Keratinocyte (primary cell): ENCODE data around the gene CTXND1. TPM values are rescaled to one million over a fixed set of nuclear protein-coding genes. Genes with fewer than 3 reads are reported as not detected.

ENCODE experiments used
- DNase-seq: peaks from one replicate; pipeline ENCODE4 v3.0.0-alpha.2; 2011; ENCODE audit warnings: low read depth, missing footprints, low spot score
- FAIRE-seq: peaks from 2 replicates; lab custom pipeline; 2011; peaks lifted over from hg19 to GRCh38; lab: Jason Lieb, UNC
- H2AFZ ChIP-seq: 2 replicates; pipeline ENCODE4 v1.6.0; 2012; ENCODE audit warnings: low read length, control low read depth, inconsistent platforms; ENCODE audit not compliant: control insufficient read depth
- H3K27ac ChIP-seq: 2 replicates; pipeline ENCODE4 v1.5.1; 2011; ENCODE audit warnings: low read length; ENCODE audit not compliant: control insufficient read depth, insufficient read depth
- H3K27me3 ChIP-seq: 3 replicates; pipeline ENCODE4 v1.6.0; 2011; ENCODE audit warnings: low read length; ENCODE audit not compliant: control insufficient read depth, insufficient read depth; ENCODE audit errors: extremely low read depth
- H3K36me3 ChIP-seq, 2 experiments: 2 replicates in 1 of 2; 3 replicates in 1 of 2; pipeline ENCODE4 v1.5.1; 2011; ENCODE audit warnings: low read length in 2 of 2, mild to moderate bottlenecking in 1 of 2; ENCODE audit not compliant: control insufficient read depth in 2 of 2, insufficient read depth in 2 of 2; ENCODE audit errors: extremely low read depth in 1 of 2
- H3K4me1 ChIP-seq: 3 replicates; pipeline ENCODE4 v1.5.1; 2011; ENCODE audit warnings: low read length; ENCODE audit not compliant: control insufficient read depth, insufficient read depth; ENCODE audit errors: extremely low read depth
- H3K4me2 ChIP-seq: 3 replicates; pipeline ENCODE4 v1.6.0; 2011; ENCODE audit warnings: low read depth, low read length; ENCODE audit not compliant: control insufficient read depth, insufficient read depth; ENCODE audit errors: extremely low read depth
- H3K4me3 ChIP-seq, 3 experiments: fragments of 200-600 bp in 1 of 3; sonication (generic) in 1 of 3; 2 replicates in 2 of 3; 3 replicates in 1 of 3; pipeline ENCODE4 v1.5.1; 2011 to 2016; ENCODE audit warnings: low read length in 3 of 3, mild to moderate bottlenecking in 3 of 3, control low read depth in 2 of 3, inconsistent platforms in 1 of 3, low read depth in 1 of 3, mixed read lengths in 1 of 3, mixed run types in 1 of 3, moderate library complexity in 1 of 3; ENCODE audit not compliant: control insufficient read depth in 2 of 3, insufficient read depth in 2 of 3; ENCODE audit errors: extremely low read depth in 1 of 3
- H3K79me2 ChIP-seq: 2 replicates; pipeline ENCODE4 v1.6.0; 2012; ENCODE audit warnings: low read length; ENCODE audit not compliant: control insufficient read depth, insufficient read depth
- H3K9ac ChIP-seq: 3 replicates; pipeline ENCODE4 v1.6.0; 2011; ENCODE audit warnings: low read length; ENCODE audit not compliant: control insufficient read depth, insufficient read depth; ENCODE audit errors: extremely low read depth
- H3K9me1 ChIP-seq: 3 replicates; pipeline ENCODE4 v1.6.0; 2011; ENCODE audit warnings: low read length; ENCODE audit not compliant: control insufficient read depth, insufficient read depth; ENCODE audit errors: extremely low read depth
- H3K9me3 ChIP-seq: 2 replicates; pipeline ENCODE4 v1.5.1; 2012; ENCODE audit warnings: low read depth, low read length; ENCODE audit not compliant: control insufficient read depth
- H4K20me1 ChIP-seq: 3 replicates; pipeline ENCODE4 v1.6.0; 2011; ENCODE audit warnings: low read length; ENCODE audit not compliant: control insufficient read depth, insufficient read depth; ENCODE audit errors: extremely low read depth
- CTCF ChIP-seq, 3 experiments: IDR thresholded peaks in 1 of 3; conservative IDR thresholded peaks in 1 of 3; optimal IDR thresholded peaks in 1 of 3; 2 replicates in 2 of 3; 3 replicates in 1 of 3; pipeline versions ENCODE3 to v1.5.1; 2011; ENCODE audit warnings: low read length in 3 of 3, mild to moderate bottlenecking in 3 of 3, moderate library complexity in 2 of 3, control low read depth in 1 of 3, inconsistent platforms in 1 of 3; ENCODE audit not compliant: insufficient read depth in 2 of 3; ENCODE audit errors: extremely low read depth in 1 of 3
- EZH2 ChIP-seq: IDR thresholded peaks from one replicate; pipeline ENCODE4 v1.6.1; 2012; ENCODE audit warnings: inconsistent platforms, mild to moderate bottlenecking, low read length, moderate library complexity
- dilution Hi-C: fragments of 300-500 bp; cut with MboI; formaldehyde crosslinking; loops from one replicate; pipeline ENCODE4 v1.7.0; 2020; ENCODE audit warnings: low sequenced_read_pairs; ENCODE audit not compliant: extremely low pct_ligation_motif_present
- polyA plus RNA-seq, 5 experiments: library from polyadenylated mRNA; depleted of rRNA in 3 of 5; stranded (reverse) in 3 of 5; stranded (forward) in 1 of 5; unstranded in 1 of 5; fragments of >200 nt; gene quantifications; 1 replicate in 1 of 5; 2 replicates in 3 of 5; 3 replicates in 1 of 5; pipeline versions ENCODE4 v1.2.1 to v1.2.3, GENCODE V29; 2011 to 2012; ENCODE audit warnings: missing spikeins in 2 of 5, low read depth in 1 of 5, low replicate concordance in 1 of 5

Gene CTXND1
- polyA plus RNA-seq, 1 donor (not counting 4 experiments of a cell fraction or from before 2014, with no cell fraction given) = not detected

GRCh38 chr15:80228959-80229610 is 22.9 kb downstream of the CTXND1 start:
- H3K36me3 ChIP-seq = no peaks in the 10 kb centered on the region
- H3K9ac ChIP-seq = no peak overlapping the region
- H3K27me3 ChIP-seq = peaks cover 8% of the 10 kb centered on the region
- no peak for FAIRE-seq
- H3K27ac ChIP-seq = no peak overlapping the region
- H3K9me3 ChIP-seq = no peaks in the 10 kb centered on the region
- DNase-seq = no peak
- H3K4me2 ChIP-seq = no peak overlapping the region
- dilution Hi-C loops = no loop called here
- no peak overlapping the region for H2AFZ ChIP-seq
- H3K9me1 ChIP-seq = no peaks in the 10 kb centered on the region
- TF ChIP-seq CTCF (optimal IDR thresholded peaks at IDR 0.05 in 1 of 3, IDR thresholded peaks at IDR 0.05 in 1 of 3, conservative IDR thresholded peaks at IDR 0.05 in 1 of 3; ENCODE audit: extremely low read depth in 1 of 3, insufficient read depth in 2 of 3, low read length in 3 of 3) (no peak), EZH2 (no peak)
- H4K20me1 ChIP-seq = no peaks in the 10 kb centered on the region
- no peaks in the 10 kb centered on the region for H3K79me2 ChIP-seq
- H3K4me3 ChIP-seq = no peak overlapping the region
- no peaks in the 10 kb centered on the region for H3K4me1 ChIP-seq

- H3K4me1 ChIP-seq = no peaks in the 10 kb centered on the region
- no peak for FAIRE-seq
- no peaks in the 10 kb centered on the region for H3K36me3 ChIP-seq
- H2AFZ ChIP-seq = no peak overlapping the region
- no peak overlapping the region for H3K9ac ChIP-seq
- no peaks in the 10 kb centered on the region for H4K20me1 ChIP-seq
- no peaks in the 10 kb centered on the region for H3K9me3 ChIP-seq
- no peak overlapping the region for H3K4me3 ChIP-seq
- no peak overlapping the region for H3K4me2 ChIP-seq
- no peak overlapping the region for H3K27ac ChIP-seq
- no peaks in the 10 kb centered on the region for H3K9me1 ChIP-seq
- no peaks in the 10 kb centered on the region for H3K79me2 ChIP-seq
- TF ChIP-seq EZH2 (no peak), CTCF (optimal IDR thresholded peaks at IDR 0.05 in 1 of 3, IDR thresholded peaks at IDR 0.05 in 1 of 3, conservative IDR thresholded peaks at IDR 0.05 in 1 of 3; ENCODE audit: extremely low read depth in 1 of 3, insufficient read depth in 2 of 3, low read length in 3 of 3) (no peak)
- no peaks in the 10 kb centered on the region for H3K27me3 ChIP-seq
- DNase-seq = no peak
- dilution Hi-C loops = no loop called here
Measured at GRCh38 chr15:80219955-80220354, 32.1 kb downstream of the CTXND1 start.
